GM21786 (cell line): ENCODE data around the gene CTSO.

Source experiments
- ATAC-seq: cut with Tn5 transposase; IDR thresholded peaks from one replicate; pipeline ENCODE4 v1.9.1; 2021; ENCODE audit not compliant: unreplicated experiment

Gene CTSO

DNA sequence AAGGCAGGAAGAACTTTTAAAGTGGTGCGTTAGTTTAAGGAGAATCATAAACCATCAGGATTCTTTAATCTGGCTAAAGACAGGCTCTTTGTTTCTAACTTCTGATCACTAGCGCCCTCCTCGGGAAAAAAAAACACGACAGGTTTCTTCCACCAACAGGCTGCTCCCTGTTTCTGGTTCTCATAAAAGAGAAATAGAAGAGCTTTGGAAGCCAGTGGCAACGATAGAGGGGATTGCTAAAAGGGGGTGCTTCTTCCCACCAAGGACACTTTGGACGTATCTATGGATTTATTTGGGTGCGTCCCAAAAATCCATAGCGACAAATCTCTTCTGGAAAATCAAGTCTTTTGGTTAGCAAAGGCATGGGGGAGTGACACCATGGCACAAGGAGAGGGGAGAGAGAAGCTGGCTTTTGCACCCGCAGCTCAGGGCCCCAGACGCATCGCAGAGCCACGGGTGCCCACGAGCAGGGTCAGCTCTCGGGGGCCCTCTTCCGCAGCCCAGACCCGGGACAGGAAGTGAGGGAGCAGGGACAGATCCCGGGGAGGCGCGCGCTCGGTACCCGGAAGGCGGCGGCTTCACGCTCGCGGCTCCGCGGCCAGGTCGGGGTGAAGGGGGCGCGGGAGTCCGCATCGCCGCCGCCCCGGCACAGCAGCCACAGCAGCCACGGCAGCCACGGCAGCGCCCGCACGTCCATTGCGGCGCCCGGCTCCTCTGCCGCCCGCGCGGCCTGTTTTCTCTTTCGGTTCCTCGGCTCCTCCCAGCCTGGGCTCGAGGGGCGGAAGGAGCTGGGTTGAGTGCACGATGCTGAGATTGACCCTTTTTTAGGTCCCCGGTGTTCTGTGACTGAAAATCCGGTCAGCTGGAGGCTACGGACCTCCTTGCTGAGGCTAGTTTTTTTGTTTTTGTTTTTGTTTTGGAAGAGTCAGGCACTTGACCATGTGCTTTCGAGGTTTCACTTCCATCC is at the start of gene CTSO:
CTSO (minus strand) TSS at position 716 of the 967 bp plus-strand sequence; CDS start at position 697, 19 bp downstream.
- ATAC-seq, result peak; percentile 90

DNA sequence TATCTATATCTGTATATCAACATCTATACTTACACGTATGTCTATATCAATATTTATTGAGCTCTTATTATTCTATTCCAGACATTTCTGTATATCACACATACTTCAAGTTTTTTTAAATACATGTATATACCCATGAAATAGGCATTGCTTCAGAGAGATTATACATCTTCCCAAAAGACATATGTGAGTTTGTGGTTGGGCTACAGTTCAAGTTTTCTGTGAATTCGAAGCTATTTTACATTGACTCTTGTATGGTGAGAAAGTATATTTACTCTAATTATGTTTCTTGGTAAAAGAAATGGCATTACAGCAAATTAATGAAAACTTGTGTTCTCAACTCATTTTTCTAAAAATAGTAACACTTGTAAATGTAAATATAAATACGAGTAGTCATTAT is 46.8 kb upstream of the CTSO start:
- ATAC-seq, result no peak

DNA sequence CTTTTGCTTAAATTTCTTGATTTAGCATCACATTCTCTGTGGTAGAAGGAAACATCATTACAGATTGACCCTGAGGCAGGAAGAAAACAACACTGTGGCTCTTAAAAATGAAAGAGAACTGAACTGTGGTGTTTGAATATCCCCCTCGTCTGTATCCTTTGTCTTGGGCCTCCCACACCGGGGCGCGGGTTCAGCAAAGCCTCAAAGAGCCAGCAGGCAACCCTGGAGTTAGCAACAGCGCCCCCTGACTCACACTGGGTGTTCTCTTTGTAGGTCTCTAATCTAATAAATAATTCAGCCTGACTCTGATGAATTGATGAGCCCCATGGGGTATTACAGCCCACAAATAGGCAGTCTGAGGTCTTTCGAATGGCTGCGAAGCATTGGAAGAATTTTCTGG is 46.1 kb upstream of the CTSO start:
- peak; percentile 51 for ATAC-seq

DNA sequence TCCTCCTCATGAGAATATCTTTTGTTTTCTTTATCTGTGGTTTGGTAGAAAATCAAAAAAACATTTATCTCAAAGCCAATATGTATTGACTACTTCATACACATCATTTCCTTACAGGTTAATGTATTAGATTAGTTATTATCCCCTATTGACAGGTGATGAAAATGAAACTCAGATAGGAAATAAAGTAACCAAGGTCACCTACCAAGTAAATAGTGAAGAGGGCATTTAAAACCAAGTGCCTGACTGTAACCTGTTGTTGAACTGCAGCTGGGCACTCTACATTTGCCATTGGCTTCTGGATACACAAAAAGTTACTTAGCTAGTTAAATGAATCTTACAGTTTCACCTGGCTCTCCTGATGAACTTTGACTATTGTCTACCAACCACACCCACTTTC is 41.4 kb upstream of the CTSO start:
- no peak for ATAC-seq

DNA sequence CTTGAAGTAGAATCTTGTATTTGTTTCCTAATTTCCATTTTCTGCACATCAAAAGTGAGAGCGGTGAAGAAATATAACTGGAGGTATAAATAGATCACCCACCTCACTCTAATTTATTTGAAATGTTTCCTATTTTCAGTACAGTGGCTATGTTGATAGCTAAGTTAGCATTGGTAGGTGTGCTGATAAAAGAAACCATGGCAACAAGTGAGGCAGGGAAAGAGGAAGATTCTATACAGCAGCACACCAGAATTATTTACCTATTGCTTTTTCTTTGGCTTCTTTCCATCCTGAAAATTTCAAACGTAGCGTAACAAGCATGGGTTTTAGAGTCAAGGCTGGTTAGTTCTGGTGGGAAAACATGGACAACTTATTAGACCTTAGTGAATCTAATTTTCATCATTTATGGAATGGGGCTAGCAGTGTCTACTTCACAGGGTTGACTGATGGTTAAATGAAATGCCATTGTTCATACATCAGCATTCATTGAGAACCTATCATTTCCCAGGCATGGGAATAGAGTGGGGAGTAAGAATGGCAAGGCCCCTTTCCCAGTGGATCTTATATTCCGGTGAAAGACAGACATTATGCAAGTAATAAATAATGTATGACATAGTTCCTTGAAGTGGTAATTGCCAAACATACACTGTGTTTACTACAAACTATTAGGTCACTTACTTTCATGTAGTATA is 30.6 kb upstream of the CTSO start:
- no peak for ATAC-seq

GRCh38 chr4:155982736-155983385 is 29.2 kb upstream of the CTSO start:
- no peak for ATAC-seq

GRCh38 chr4:155978810-155979209 is 25.1 kb upstream of the CTSO start:
- ATAC-seq, result no peak

DNA sequence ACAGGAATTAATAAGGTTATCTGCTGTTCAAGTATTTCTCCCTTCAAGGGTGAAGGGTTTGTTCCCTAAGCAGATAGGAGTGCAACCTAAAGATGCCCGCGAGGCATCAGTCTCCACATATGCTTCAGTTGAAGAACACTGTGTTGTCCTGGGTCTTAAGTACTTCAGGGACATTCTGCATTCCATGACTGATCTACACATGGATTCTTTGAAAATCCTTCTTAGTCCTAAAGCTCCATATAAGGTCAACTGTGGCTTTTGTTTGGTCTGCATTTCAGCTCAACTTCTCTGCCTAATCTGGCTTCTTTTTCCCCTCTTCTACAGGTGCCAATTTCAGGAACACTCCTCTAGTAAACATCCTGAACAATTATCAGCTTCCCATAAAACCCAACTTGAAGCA is 21.8 kb upstream of the CTSO start:
- no peak for ATAC-seq

DNA sequence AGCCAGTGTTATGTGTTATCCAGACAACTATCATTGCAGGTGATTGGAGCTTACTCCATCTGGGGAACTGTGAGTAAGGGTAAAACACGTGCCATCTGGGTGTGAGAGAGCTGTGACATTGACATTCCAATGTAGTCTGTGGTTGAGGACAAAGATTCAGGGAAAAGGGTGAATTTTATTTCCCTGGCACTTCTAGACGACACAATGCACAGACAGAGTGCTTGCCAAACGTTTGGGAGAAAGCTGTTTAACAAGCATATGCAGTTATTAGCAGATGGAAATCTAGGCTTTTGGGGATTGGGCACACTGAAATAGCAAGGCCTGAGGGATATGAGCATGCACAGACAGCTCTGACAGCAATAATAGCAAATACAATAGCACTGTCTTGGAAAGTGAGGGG is 21.3 kb upstream of the CTSO start:
- ATAC-seq, result no peak

GRCh38 chr4:155974476-155974749 is 20.7 kb upstream of the CTSO start:
- peak; percentile 97 for ATAC-seq

GRCh38 chr4:155973639-155974475 is 20.2 kb upstream of the CTSO start:
- ATAC-seq, result peak; percentile 19

DNA sequence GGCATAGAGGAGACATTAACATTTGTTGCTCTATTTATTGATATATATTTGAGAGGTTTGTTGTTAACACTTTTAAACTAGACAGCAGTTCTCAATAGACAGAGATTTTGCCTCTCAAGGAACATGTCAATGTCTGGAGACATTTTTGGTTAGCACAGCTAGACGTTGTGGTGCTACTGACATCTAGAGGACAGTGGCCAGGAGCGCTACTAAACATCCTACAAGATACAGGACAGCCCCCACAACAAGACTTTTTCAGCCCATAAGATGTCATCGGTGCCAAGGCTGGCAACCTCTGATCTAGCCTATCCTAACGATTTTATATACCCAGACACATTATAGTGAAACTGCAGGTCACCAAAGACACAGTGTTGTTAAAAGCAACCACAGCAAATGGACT is 18.4 kb upstream of the CTSO start:
- ATAC-seq, result peak; percentile 30

GRCh38 chr4:155966731-155967395 is 13.2 kb upstream of the CTSO start:
- no peak for ATAC-seq

GRCh38 chr4:155966171-155966570 is 12.5 kb upstream of the CTSO start:
- ATAC-seq, result no peak

- ATAC-seq, result no peak
Measured at GRCh38 chr4:155964016-155964891, 10.6 kb upstream of the CTSO start.

DNA sequence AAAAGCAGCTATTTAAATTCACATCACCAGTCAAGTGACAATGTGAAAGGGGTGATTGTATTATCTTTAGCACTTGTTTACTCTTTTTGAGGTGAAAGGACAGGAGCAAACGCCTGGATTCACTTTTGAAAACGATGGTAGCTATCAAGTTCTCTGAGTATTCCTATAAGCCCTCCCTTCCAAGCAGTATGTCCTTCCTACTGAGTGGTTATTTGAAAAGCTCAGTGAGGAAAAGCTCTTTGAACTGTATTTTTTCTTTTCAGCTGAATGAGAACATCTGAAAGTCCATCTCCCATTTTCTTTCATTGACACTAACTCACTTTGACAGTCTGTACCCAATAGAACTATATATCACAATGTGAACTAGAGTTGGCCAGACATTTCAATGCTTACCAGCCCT is 9.1 kb upstream of the CTSO start:
- ATAC-seq, result no peak

DNA sequence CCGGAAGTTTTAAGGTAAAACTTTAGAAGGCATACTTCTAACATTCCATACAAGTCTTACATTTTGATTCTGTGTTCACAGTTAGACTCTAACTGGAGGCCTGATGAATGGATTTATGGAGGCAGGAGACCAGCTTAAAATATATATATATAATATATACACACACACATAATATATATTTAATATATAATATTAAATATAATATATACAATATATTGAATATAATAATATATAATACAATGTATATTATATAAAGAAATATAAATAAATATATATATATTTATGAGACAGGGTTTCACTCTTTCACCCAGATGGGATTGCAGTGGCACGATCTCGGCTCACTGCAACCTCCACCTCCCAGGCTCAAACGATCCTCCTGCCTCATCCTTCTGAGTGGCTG is 7.9 kb upstream of the CTSO start:
- no peak for ATAC-seq

GRCh38 chr4:155960522-155960921 is 6.9 kb upstream of the CTSO start:
- no peak for ATAC-seq

DNA sequence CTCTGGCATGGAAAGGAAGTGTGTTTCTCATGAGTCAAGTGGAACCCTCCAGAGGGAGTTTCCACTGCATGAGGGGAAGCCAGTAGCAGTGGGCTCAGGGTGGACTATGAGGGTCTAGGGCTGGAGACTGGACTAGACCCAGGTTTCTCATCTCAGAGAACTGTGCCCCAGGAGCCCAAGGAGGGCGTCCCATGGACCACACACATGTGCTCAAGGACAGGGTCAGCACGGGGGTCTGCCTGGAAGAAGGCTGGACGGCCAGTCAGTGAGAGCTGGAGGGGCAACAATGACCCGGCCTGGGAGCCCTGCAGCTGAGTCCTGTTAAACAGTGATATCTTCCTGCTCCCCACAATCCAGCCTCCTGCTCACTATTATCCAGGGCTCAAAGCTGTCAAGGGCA is 5.8 kb upstream of the CTSO start:
- ATAC-seq, result no peak

GRCh38 chr4:155956461-155956860 is 2.8 kb upstream of the CTSO start:
- no peak for ATAC-seq
